Measurements from ENCODE around the gene FLACC1. TPM values are rescaled to one million over a fixed set of nuclear protein-coding genes. Genes with fewer than 3 reads are reported as not detected.

The FLACC1 gene
- total RNA-seq, 1 experiment from 2014 or later: 0.26 TPM

- peaks cover 32% of the 10 kb centered on the region for H3K36me3 ChIP-seq (ENCODE audit: low read depth, low read length)
- no peaks in the 10 kb centered on the region for H3K9me2 ChIP-seq (replicated peaks; ENCODE audit: low read length)
- no peak overlapping the region for H3K9ac ChIP-seq (ENCODE audit: low read length)
- H3K27ac ChIP-seq (ENCODE audit: low read length): no peak overlapping the region
- no peaks in the 10 kb centered on the region for H3K79me2 ChIP-seq (ENCODE audit: low read length)
- no peaks in the 10 kb centered on the region for H3K4me1 ChIP-seq (ENCODE audit: insufficient read depth, low read length)
- no peaks in the 10 kb centered on the region for H4K20me1 ChIP-seq (ENCODE audit: low read length)
- no peak for ATAC-seq
- TF ChIP-seq CTCF (conservative IDR thresholded peaks at IDR 0.05; ENCODE audit: low read depth, low read length) (no peak), EZH2phosphoT487 (IDR thresholded peaks at IDR 0.05; ENCODE audit: borderline replicate concordance, low read length) (no peak), EZH2 (IDR thresholded peaks at IDR 0.05; ENCODE audit: low read length, unreplicated experiment) (no peak)
- H3K27me3 ChIP-seq (ENCODE audit: low read length): no peaks in the 10 kb centered on the region
- H2AFZ ChIP-seq (ENCODE audit: low read length): no peak overlapping the region
- no TSS peak for BruUV-seq (replicated peaks)
- intact Hi-C loops (cut with micrococcal nuclease): no loop called here
- H3K9me3 ChIP-seq (ENCODE audit: low read length): no peaks in the 10 kb centered on the region
- ChIA-PET POLR2A (ENCODE audit: unreplicated experiment) (no interaction called here), CTCF (no interaction called here)
- no peak overlapping the region for H3K4me2 ChIP-seq (ENCODE audit: low read length)
- no peaks in the 10 kb centered on the region for H3F3A ChIP-seq (ENCODE audit: low read length, unreplicated experiment)
- no peak for DNase-seq
- H3K4me3 ChIP-seq (ENCODE audit: low read length): no peak overlapping the region
Measured at GRCh38 chr2:201280191-201281040, 76.7 kb downstream of the FLACC1 start.

- ChIA-PET CTCF (no interaction called here), POLR2A (ENCODE audit: unreplicated experiment) (no interaction called here)
- Histone ChIP-seq H3K27ac (ENCODE audit: low read length) (no peak overlapping the region), H3K4me3 (ENCODE audit: low read length) (no peak overlapping the region), H4K20me1 (ENCODE audit: low read length) (no peaks in the 10 kb centered on the region), H3K9me3 (ENCODE audit: low read length) (no peaks in the 10 kb centered on the region), H3K79me2 (ENCODE audit: low read length) (no peaks in the 10 kb centered on the region), H3K4me2 (ENCODE audit: low read length) (no peak overlapping the region), H3K9me2 (replicated peaks; ENCODE audit: low read length) (no peaks in the 10 kb centered on the region), H3K27me3 (ENCODE audit: low read length) (no peaks in the 10 kb centered on the region), H3K4me1 (ENCODE audit: insufficient read depth, low read length) (no peaks in the 10 kb centered on the region), H3F3A (ENCODE audit: low read length, unreplicated experiment) (no peaks in the 10 kb centered on the region), H3K36me3 (ENCODE audit: low read depth, low read length) (peaks cover 28% of the 10 kb centered on the region), H3K9ac (ENCODE audit: low read length) (no peak overlapping the region), H2AFZ (ENCODE audit: low read length) (no peak overlapping the region)
- TF ChIP-seq EZH2 (IDR thresholded peaks at IDR 0.05; ENCODE audit: low read length, unreplicated experiment) (no peak), CTCF (conservative IDR thresholded peaks at IDR 0.05; ENCODE audit: low read depth, low read length) (no peak), EZH2phosphoT487 (IDR thresholded peaks at IDR 0.05; ENCODE audit: borderline replicate concordance, low read length) (no peak)
- intact Hi-C loops (cut with micrococcal nuclease): no loop called here
- DNase-seq (no peak), ATAC-seq (no peak)
- no TSS peak for BruUV-seq (replicated peaks)
Measured at GRCh38 chr2:201279079-201279478, 78.1 kb downstream of the FLACC1 start.

GRCh38 chr2:201276511-201276910 is 80.6 kb downstream of the FLACC1 start:
- no peak for TF ChIP-seq CTCF (conservative IDR thresholded peaks at IDR 0.05; ENCODE audit: low read depth, low read length)
- no peak for TF ChIP-seq EZH2 (IDR thresholded peaks at IDR 0.05; ENCODE audit: low read length, unreplicated experiment)
- no peak for TF ChIP-seq EZH2phosphoT487 (IDR thresholded peaks at IDR 0.05; ENCODE audit: borderline replicate concordance, low read length)
- no TSS peak for BruUV-seq (replicated peaks)
- no peaks in the 10 kb centered on the region for H3K9me2 ChIP-seq (replicated peaks; ENCODE audit: low read length)
- intact Hi-C loops (cut with micrococcal nuclease): no loop called here
- no peaks in the 10 kb centered on the region for H3K4me1 ChIP-seq (ENCODE audit: insufficient read depth, low read length)
- H3K4me3 ChIP-seq (ENCODE audit: low read length): no peak overlapping the region
- H3K79me2 ChIP-seq (ENCODE audit: low read length): no peaks in the 10 kb centered on the region
- no peaks in the 10 kb centered on the region for H3K27me3 ChIP-seq (ENCODE audit: low read length)
- H3K9ac ChIP-seq (ENCODE audit: low read length): no peak overlapping the region
- H3K9me3 ChIP-seq (ENCODE audit: low read length): no peaks in the 10 kb centered on the region
- H2AFZ ChIP-seq (ENCODE audit: low read length): no peak overlapping the region
- CTCF ChIA-PET: no interaction called here
- ATAC-seq (no peak), DNase-seq (no peak)
- H4K20me1 ChIP-seq (ENCODE audit: low read length): no peaks in the 10 kb centered on the region
- no peak overlapping the region for H3K4me2 ChIP-seq (ENCODE audit: low read length)
- H3K27ac ChIP-seq (ENCODE audit: low read length): no peak overlapping the region
- no peaks in the 10 kb centered on the region for H3F3A ChIP-seq (ENCODE audit: low read length, unreplicated experiment)
- POLR2A ChIA-PET (ENCODE audit: unreplicated experiment): no interaction called here
- peaks cover 37% of the 10 kb centered on the region for H3K36me3 ChIP-seq (ENCODE audit: low read depth, low read length)
